ENCODE data around the gene CACNA1S.

DNA sequence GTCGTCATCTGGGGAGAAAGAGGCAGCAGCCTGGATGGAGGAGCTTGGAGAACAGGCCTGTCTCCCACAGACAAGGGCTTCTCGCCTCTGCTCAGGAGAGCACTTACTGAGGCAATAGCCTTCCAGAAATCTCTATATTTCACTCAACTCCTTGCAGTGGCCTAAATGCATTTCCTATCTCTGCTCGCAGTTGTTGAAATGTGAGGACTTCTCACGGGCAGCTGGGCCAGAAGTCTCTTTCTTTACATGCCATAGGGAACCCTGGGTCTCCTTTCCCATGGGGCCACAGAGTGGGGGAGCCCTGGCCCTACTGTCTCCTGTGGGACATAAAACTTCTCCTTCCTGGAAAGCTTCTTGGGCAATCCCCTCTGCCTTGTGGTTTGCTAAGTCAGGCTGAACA lies 45.2 kb downstream of the CACNA1S start:
- TF ChIP-seq TAF1 (IDR thresholded peaks at IDR 0.05; ENCODE audit: borderline replicate concordance, low read depth, low read length) (no peak), POLR2A (IDR thresholded peaks at IDR 0.05; ENCODE audit: low read depth, low read length) (no peak)

Data from GM12892 (cell line).